ENCODE data around the gene SH2D4B. TPM values are rescaled to one million over a fixed set of nuclear protein-coding genes. Genes with fewer than 3 reads are reported as not detected.

Gene SH2D4B
- total RNA-seq, 2 donors from 2014 or later = 0.14 TPM; not detected in 1

Other genes with a start within 250 kb of the SH2D4B start
- gene MAT1A, start 248.2 kb upstream of the SH2D4B start, total RNA-seq = not detected
- not detected for gene DYDC1, start 181.1 kb upstream of the SH2D4B start, total RNA-seq
- gene DYDC2, start 181.1 kb upstream of the SH2D4B start, total RNA-seq = not detected
- gene PRXL2A, start 129.4 kb upstream of the SH2D4B start, total RNA-seq = 10 to 100 TPM; 15.1 to 18.5 TPM
- 10 to 100 TPM; 30.7 to 53.6 TPM for gene TSPAN14, start 83.6 kb upstream of the SH2D4B start, total RNA-seq